HG03469 (cell line): ENCODE data around the gene CFAP77.

Source experiments
- ATAC-seq: cut with Tn5 transposase; IDR thresholded peaks from one replicate; pipeline ENCODE4 v1.9.1; 2021; ENCODE audit warnings: mild to moderate bottlenecking, moderate library complexity, moderate number of reproducible peaks; ENCODE audit not compliant: unreplicated experiment

CFAP77 gene

DNA sequence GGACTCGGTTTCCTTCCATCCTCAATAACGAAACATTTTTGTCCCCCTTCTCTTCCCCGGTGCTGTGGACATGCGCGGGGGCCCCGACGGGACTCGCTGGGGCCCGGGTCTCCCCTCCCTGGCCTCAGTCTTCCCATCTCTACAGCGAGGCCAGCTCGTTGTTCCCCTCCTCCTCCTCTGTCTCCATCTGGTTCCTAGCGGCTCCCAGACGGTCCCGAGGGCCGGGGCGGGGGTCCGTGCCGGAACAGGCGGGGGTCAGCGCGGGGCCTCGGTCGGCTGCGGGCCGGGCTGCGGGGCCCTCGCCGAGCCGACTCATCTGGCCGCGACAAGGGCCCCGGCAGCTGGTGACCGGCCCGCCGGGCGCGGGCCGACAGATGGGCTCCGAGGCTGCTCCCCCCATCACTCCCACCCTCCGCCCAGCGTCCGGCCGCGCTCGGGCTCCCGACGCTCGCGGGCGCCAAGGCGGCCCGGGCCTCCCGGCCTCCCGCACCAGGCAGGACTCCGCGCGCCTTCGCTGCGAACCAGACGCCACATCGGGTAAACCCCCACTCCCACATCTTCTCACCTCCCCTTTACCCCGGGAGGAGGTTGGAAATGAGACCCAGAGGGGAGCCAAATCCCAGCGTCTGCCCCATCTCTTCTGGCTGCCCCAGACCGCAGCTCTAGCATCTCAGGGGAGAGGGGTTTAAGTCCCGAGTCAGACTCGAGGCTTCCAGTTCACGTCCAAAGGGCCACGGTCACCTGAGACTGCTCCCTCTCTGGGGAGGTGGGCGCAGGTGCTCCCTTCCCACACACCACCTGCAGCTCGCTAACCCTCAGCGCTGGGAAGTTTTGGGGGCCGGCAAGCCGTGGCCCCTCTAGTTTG, 180.5 kb downstream of the CFAP77 start:
- ATAC-seq = no peak

DNA sequence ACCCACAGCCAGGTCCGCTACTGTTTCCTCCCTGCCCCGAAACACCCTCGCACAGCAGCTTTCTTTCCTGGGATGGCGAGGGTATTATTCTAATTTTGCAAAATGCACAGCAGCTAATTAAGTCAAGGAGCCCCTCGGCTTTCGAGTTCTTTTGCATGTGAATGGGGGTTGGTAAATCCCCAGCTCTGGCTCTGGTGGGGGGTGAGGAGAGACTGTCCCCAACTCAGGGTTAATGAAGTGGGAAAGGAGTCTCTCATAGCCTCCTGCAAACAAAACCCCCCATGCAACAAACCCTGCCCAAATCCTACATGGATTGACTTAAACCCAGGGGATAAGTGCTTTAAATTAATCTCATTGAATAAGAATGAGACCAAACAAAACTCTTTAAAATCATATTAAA, 181.2 kb downstream of the CFAP77 start:
- no peak for ATAC-seq

DNA sequence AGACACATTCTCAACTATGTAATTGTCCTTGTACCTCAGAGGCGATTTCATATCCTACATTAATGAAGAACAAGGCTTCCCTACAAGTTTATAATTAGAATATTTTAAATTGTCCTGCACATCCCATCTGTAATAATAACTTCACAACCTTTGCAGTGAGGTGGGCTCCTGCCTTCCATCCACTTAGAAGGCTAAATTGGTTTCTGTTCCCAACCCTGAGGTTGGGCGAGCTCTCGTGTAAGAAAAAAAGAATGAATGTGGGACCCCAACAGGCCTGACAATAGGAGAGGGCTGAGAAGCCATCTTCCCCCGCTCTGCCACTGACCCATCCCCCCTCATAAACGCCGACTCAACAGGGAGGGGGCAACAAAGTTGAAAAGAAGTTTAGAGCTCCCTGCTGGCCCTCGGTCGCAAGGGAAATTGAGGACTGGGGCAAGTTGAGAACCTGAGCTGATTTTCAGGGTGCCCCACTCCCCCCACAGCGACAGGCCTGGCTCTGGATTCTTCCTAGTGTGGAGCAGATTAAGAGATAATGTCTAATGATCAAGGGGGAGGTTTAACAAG, 181.8 kb downstream of the CFAP77 start:
- no peak for ATAC-seq

DNA sequence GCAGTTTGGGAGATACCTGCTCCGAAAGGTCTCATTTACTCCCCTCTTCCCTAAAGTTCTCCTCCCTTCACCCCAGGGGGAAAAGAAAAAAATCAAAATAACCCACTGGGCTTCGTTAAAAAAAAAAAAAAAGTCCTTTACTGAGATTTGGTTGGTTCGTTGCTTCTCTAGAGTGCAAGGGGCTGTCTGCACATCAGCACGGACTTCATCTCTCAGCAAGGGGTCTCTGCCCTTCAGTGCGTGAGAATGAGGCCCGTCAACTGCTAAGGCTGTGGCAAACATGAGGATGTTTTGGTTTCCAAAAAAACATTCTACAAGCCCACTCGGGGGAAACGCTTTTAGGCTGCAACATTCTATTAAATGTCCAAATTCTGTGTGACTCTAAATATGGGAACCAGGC, 182.4 kb downstream of the CFAP77 start:
- ATAC-seq = no peak

DNA sequence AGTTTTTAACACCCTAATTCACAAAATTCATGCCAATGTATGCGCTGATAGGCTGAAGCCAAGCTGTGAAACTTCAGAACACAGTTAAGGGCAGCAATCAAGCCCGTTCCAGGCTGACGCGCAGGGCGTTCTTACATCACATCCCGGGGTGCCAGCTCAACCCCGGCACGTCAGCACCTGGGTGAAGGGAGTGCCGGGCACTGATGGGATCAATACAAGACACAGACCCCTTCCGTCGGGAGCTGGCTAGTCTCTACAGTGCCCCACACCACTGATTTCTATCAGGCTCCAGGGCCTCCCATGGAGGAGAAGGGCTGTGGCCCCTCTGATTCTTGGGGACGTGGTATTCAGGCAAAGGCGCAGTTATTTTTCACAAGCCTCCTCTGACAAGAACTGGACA, 184.4 kb downstream of the CFAP77 start:
- ATAC-seq = no peak

DNA sequence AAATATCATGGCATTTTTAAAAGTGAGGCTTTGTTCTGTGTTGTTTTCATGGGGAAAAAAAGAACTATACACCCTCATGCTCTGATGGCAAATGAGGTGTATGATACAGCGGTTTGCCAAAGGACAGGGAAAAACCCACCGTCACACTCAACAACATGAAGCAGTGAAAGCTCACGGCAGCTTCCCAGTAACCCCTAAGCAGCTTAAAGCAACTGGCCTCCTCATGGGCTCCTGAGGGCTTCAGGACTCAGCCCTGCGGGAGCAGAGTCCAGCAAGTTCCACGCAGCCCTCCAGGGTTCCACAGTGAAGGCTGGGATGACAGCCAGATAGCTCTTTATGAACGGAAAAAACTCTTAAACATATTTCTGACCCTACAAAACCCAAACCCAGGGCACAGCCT, 185.3 kb downstream of the CFAP77 start:
- no peak for ATAC-seq

DNA sequence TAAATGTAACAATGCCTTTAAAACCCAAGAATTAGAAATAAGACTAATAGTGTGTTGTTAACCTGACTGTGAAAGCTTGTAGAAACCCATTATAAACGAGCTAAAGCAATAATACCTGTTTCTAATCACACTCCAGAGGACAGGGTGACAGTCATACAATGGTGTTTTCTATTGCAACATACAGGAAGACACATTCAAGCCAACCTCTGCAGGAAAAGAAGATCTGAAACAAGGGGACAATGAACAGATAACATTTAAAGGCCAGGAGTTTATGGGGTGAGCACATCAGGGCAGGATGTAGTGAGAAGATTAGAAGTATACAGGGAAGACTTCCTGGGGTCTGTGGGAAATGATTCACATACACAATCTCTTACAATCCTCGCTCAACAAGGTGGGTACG, 186.2 kb downstream of the CFAP77 start:
- no peak for ATAC-seq

DNA sequence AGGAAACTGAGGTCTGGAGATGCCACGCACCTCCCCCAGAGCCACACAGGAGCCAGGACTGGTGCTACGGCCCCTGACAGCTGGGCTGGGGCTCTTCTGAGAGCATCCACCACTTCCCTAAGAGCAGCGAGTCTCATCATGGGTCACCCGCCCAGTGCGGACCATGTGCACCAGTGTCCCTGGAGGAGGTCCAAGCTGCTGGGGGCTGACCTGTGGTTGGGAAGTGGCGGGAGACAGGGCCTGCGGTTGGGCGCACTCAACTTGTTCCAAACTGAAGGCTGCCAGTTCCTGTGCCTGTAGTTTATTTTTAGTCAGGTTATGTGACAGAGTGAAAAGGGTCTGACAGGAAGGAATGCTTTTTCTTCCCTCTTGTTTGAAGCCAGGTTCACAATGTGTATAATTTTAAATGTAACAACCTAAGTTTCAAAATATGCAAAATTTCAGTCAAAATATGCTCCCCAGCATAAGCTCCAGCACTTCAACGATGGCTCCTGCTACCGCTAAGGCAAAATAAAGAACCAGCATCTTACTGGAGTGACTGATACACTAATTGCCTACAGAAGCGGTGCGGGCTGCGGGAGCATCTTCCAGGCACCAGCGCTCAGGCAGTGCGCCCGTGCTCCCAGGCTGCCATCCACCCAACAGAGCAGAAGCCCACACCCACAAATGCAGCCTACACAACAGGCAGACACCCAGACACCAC, 187.2 kb downstream of the CFAP77 start:
- ATAC-seq = no peak

DNA sequence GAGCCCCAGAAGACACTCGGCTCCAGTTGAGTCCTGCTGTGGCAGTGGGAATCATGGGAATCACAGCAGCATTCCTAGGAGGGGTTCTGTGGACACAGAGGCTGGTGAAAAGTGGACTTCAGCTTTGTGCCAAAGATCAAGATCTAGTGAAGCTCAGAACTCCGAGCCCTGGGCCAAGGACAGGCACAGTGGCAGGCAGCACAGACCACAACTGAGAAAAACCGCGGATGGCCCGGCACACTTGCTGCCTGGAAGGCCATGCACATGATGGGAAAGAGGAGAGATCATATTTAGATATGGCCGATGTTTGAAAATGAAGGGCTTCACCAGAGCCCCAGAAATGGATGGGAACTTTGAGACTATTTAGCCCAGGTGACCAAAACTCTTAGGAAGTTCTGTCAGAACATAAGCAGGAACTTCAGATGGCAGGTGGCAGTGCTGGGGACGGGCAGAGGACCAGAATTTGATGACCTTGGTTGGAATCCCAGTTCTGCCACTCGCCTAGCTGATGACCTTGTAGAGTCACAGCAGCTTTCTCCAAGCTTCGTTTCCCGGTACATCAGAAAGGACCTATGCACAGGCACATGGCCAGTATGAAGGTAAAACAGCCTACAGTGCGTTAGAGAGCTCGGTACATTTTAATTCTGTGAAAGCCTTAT, 190.4 kb downstream of the CFAP77 start:
- no peak for ATAC-seq

DNA sequence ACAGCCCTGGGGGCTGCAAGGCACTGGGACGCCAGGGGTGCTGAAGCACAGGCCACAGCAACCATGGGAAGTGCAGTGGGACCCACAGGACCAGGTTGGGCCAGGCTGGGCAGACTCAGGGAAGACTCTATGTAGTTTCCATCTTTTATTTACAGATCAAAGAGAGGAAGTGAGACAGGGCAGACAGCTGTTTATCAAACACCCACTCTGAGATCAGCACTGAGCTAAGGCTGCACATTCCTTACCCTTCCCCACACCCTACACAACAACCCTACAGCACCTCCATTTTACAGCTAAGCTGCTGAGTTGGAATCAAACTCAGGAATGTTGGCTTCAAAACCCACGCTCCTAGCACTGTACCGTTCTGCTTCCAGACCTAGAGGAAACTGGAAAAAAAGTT, 192.2 kb downstream of the CFAP77 start:
- ATAC-seq = no peak

DNA sequence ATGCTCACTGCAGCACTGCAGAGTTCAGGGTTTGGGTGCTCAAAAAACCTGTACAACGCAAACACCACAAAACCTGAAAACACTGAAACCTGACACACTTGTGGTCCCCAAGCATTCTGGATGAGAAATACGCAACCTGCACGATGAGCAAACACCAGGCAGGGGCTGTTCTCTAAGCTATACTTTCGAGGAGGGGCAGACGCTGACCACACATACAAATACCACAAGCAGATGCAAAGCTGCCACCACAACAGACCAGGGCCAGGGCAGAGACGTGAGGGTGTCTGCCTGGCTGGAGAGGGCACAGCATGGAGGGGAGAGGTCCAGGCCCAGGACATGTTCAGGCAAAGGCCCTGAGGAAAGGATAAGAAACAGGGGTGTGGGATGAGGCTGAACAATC, 195.4 kb downstream of the CFAP77 start:
- ATAC-seq = no peak

DNA sequence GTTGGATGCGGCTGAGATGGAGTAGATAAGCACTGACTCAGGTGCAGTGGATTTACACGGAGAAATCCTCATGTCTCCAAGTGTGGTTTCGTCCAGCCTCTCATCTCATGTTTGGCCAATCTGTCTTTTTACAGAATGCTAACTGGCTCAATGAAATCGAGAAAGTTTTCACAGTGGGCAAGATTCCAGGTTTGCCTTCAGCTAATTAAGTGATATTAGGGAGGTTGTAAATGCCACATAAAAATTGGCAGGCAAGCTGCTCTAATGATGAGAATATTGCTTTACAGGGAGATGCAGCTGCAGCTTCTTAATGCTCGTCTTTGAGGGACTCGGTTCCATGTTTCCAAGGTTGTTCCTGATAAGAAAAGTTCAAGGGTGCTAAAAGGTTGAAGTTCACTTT, 196.1 kb downstream of the CFAP77 start:
- no peak for ATAC-seq

DNA sequence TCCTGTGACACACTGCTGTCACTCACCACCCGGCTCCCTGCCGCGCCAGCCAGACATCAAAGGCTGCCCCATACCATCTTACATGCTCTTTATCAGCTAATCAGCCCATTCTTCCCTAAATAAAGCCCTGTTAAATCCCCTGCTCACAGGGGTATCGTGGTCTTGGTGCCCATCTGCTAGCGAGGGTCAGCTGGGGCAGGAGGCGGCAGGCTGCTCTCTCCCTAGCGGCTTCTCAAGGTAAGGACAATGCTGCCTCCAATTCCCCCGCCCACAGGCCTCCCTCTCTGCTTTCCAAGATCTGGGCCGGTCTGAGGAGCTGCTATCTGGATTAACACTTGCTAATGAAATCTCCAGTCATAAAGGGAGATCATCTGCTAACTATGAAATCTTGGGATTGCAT, 199.2 kb downstream of the CFAP77 start:
- no peak for ATAC-seq

DNA sequence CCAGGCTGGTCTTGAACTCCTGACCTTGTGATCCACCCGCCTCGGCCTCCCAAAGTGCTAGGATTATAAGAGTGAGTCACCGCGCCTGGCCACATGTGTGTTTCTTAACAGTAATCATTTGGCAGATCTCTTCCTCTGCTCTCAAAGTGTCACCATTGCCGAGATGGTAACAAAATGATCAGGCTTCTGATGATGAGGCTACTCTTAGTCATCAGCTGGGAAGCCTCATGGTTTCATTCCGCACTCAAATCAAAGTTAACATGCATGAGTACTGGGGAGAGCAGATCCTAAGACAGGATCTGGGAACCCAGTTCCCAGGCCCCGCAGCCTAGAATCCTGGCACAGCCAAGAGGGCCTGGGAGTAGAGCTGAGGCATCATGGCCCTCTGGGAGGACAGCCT, 199.8 kb downstream of the CFAP77 start:
- no peak for ATAC-seq

DNA sequence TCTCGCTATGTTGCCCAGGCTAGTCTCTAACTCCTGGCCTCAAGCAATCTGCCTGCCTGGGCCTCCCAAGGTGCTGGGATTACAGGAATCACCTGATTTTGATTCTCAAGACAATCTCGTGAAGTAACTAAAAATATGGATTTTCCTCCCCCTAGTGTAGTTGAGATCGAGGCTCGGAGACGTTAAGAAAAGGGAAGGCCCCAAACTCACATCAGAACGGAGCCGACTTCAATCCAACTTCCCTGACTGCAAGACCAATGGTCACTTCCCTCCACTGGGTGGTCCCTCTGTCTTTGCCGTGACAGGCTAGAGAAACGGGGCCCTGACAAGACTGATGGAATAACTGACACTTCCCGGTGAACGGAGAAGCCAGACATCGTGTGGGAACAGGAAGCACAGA, 200.7 kb downstream of the CFAP77 start:
- no peak for ATAC-seq

DNA sequence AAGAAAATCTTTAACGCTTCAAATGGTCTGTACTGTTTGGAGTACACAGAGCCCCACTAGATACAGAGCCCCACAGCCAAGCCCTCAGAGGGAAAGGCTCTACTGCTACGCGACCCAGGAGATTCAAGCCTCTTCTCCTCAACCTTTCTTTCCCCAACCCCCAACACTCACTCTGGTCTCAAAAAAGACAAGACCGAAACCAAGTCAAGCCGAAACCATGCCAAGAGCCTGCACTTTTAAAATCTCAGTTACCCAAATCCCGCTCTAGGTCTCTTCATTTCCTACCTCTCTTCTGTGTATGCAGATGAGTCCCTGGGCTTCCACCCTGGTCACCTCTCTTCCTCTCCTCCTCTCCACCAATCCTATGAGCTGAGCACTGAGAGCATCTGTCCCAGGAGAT, 204.3 kb downstream of the CFAP77 start:
- no peak for ATAC-seq

DNA sequence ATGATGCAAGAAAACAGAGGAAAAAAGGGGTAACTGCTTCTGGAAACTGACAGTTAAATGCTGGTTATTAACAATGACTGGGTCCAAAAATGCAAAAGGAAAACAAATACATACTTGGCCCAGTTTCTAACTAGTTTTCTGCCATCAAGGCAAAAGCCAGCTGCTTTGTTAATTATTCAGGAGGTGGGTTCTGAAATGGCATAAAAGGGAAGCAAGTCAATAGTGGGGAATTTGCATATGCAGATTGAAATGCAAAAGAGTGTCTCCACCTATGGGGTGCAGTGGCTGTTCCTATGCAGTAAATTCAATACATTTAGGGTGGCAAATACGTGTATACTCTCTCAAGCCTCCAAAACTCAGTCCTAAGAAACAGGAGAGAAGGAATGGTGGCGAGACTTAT, 205.8 kb downstream of the CFAP77 start:
- ATAC-seq = no peak

DNA sequence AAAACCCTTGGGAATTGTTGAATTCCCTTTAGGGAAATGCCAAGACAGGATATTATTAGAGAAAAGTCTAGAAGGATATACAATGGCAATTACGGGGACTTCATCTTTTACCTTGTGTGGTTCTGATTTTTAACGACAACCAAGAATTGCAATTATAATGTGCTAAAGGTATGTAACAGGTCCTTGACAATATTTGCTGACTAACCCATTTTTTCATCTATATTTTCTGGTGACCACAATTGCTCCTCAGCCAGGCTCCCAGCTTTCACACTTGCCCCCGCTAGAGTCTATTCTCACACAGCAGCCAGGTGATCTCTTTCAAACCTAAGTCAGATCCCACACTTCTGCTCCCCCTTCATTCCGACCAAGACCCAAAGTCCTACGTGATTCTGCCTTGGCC, 206.7 kb downstream of the CFAP77 start:
- no peak for ATAC-seq

DNA sequence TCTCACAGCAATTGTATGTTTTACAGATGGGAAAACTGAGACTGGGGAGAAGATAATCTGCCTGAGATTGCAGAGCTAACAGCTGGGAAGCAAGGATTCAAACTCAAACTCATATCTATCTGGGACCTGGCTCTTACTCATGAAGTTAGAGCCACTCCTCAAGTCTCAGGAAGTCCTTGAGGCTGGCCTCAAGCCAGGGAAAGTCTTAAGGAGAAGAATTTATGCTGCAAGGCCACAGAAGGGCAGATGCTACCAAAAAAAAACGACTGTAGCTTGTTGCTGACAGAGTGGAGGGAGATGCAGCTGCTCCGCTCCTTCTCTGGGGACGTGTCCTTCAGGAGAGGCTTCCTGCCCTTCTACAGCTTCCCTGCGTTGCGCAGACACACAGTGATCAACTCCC, 212.1 kb downstream of the CFAP77 start:
- no peak for ATAC-seq
